Rectal smooth muscle tissue (tissue), 1 donor: ENCODE results near the gene C4BPA.

Source experiments
- H3K27ac ChIP-seq: one replicate; pipeline ENCODE4 v1.7.0; 2013; ENCODE audit warnings: low read depth, low read length, inconsistent platforms
- H3K27me3 ChIP-seq: one replicate; pipeline ENCODE4 v1.7.0; 2013; ENCODE audit warnings: low read length; ENCODE audit not compliant: control insufficient read depth, insufficient read depth
- H3K36me3 ChIP-seq: one replicate; pipeline ENCODE4 v1.7.0; 2013; ENCODE audit warnings: low read length; ENCODE audit not compliant: control insufficient read depth, insufficient read depth
- H3K4me1 ChIP-seq: one replicate; pipeline ENCODE4 v1.7.0; 2013; ENCODE audit warnings: low read length; ENCODE audit not compliant: control insufficient read depth, insufficient read depth
- H3K4me3 ChIP-seq: one replicate; pipeline ENCODE4 v1.7.0; 2013; ENCODE audit warnings: low read length
- H3K9ac ChIP-seq: one replicate; pipeline ENCODE4 v1.7.0; 2013; ENCODE audit warnings: low read length

Gene C4BPA

GRCh38 chr1:207079706-207080241 lies 24.3 kb upstream of the C4BPA start:
- H3K27me3 ChIP-seq: no peaks in the 10 kb centered on the region
- H3K9ac ChIP-seq: no peak overlapping the region
- H3K27ac ChIP-seq: no peak overlapping the region
- no peak overlapping the region for H3K4me3 ChIP-seq
- H3K4me1 ChIP-seq: no peaks in the 10 kb centered on the region
- H3K36me3 ChIP-seq: no peaks in the 10 kb centered on the region

GRCh38 chr1:207081088-207081487 lies 22.9 kb upstream of the C4BPA start:
- Histone ChIP-seq H3K36me3 (no peaks in the 10 kb centered on the region), H3K27ac (no peak overlapping the region), H3K27me3 (no peaks in the 10 kb centered on the region), H3K4me1 (no peaks in the 10 kb centered on the region), H3K4me3 (no peak overlapping the region), H3K9ac (no peak overlapping the region)

- no peak overlapping the region for H3K4me3 ChIP-seq
- no peak overlapping the region for H3K9ac ChIP-seq
- no peaks in the 10 kb centered on the region for H3K27me3 ChIP-seq
- H3K27ac ChIP-seq: no peak overlapping the region
- H3K36me3 ChIP-seq: no peaks in the 10 kb centered on the region
- no peaks in the 10 kb centered on the region for H3K4me1 ChIP-seq
These were observed 22.2 kb upstream of the C4BPA start for GRCh38 chr1:207081806-207082205.

GRCh38 chr1:207084232-207084631 lies 19.8 kb upstream of the C4BPA start:
- Histone ChIP-seq H3K4me3 (no peak overlapping the region), H3K27me3 (no peaks in the 10 kb centered on the region), H3K36me3 (no peaks in the 10 kb centered on the region), H3K9ac (no peak overlapping the region), H3K4me1 (no peaks in the 10 kb centered on the region), H3K27ac (no peak overlapping the region)

GRCh38 chr1:207084701-207085180 lies 19.3 kb upstream of the C4BPA start:
- Histone ChIP-seq H3K4me3 (no peak overlapping the region), H3K9ac (no peak overlapping the region), H3K27ac (no peak overlapping the region), H3K36me3 (no peaks in the 10 kb centered on the region), H3K4me1 (no peaks in the 10 kb centered on the region), H3K27me3 (no peaks in the 10 kb centered on the region)

- Histone ChIP-seq H3K27ac (no peak overlapping the region), H3K4me1 (no peaks in the 10 kb centered on the region), H3K9ac (no peak overlapping the region), H3K27me3 (no peaks in the 10 kb centered on the region), H3K36me3 (no peaks in the 10 kb centered on the region), H3K4me3 (no peak overlapping the region)
These were observed 18.1 kb upstream of the C4BPA start for GRCh38 chr1:207085887-207086286.

- no peaks in the 10 kb centered on the region for H3K4me1 ChIP-seq
- H3K4me3 ChIP-seq: no peak overlapping the region
- H3K27ac ChIP-seq: no peak overlapping the region
- H3K27me3 ChIP-seq: no peaks in the 10 kb centered on the region
- no peak overlapping the region for H3K9ac ChIP-seq
- no peaks in the 10 kb centered on the region for H3K36me3 ChIP-seq
These were observed 15.9 kb upstream of the C4BPA start for GRCh38 chr1:207088161-207088560.

- no peaks in the 10 kb centered on the region for H3K27me3 ChIP-seq
- H3K4me1 ChIP-seq: no peaks in the 10 kb centered on the region
- H3K27ac ChIP-seq: no peak within 1 kb of the TSS
- H3K4me3 ChIP-seq: no peak within 1 kb of the TSS
- H3K9ac ChIP-seq: no peak within 1 kb of the TSS
- H3K36me3 ChIP-seq: no peaks in the 10 kb centered on the region
These were observed 15.1 kb upstream of the C4BPA start, which contains the start of gene C4BPB for GRCh38 chr1:207088701-207089626. Gene C4BPB (plus strand): TSS chr1:207088860. CDS start chr1:207089532, 672 bp downstream.

GRCh38 chr1:207089627-207090355 lies 14.2 kb upstream of the C4BPA start:
- no peak overlapping the region for H3K27ac ChIP-seq
- H3K9ac ChIP-seq: no peak overlapping the region
- H3K4me3 ChIP-seq: no peak overlapping the region
- no peaks in the 10 kb centered on the region for H3K4me1 ChIP-seq
- no peaks in the 10 kb centered on the region for H3K36me3 ChIP-seq
- H3K27me3 ChIP-seq: no peaks in the 10 kb centered on the region

GRCh38 chr1:207091200-207091908 lies 12.7 kb upstream of the C4BPA start:
- Histone ChIP-seq H3K27ac (no peak overlapping the region), H3K4me3 (no peak overlapping the region), H3K36me3 (no peaks in the 10 kb centered on the region), H3K4me1 (no peaks in the 10 kb centered on the region), H3K9ac (no peak overlapping the region), H3K27me3 (no peaks in the 10 kb centered on the region)

- Histone ChIP-seq H3K4me3 (no peak overlapping the region), H3K27me3 (no peaks in the 10 kb centered on the region), H3K4me1 (no peaks in the 10 kb centered on the region)
These were observed 10.1 kb upstream of the C4BPA start for GRCh38 chr1:207093944-207094343.

GRCh38 chr1:207097871-207098324 lies 6.1 kb upstream of the C4BPA start:
- H3K4me1 ChIP-seq: no peaks in the 10 kb centered on the region
- H3K4me3 ChIP-seq: no peak overlapping the region
- no peak overlapping the region for H3K9ac ChIP-seq
- no peaks in the 10 kb centered on the region for H3K27me3 ChIP-seq
- H3K36me3 ChIP-seq: no peaks in the 10 kb centered on the region
- H3K27ac ChIP-seq: no peak overlapping the region

More at GRCh38 chr1:207093944-207094343, 10.1 kb upstream of the C4BPA start:
- Histone ChIP-seq H3K9ac (no peak overlapping the region), H3K27ac (no peak overlapping the region), H3K36me3 (no peaks in the 10 kb centered on the region)
